GM12878 (cell line): ENCODE data around the gene SLC36A1.

Source experiments
- EZH2 ChIP-seq: IDR thresholded peaks from 2 replicates; pipeline ENCODE4 v1.6.1; 2012; ENCODE audit warnings: low read depth, mild to moderate bottlenecking, control low read depth, inconsistent platforms, low read length, borderline replicate concordance; ENCODE audit not compliant: control insufficient read depth
- POLR2A ChIP-seq: IDR thresholded peaks from 2 replicates; pipeline ENCODE4 v1.6.1; 2011; ENCODE audit warnings: low read depth, mild to moderate bottlenecking, low read length
- STAT3 ChIP-seq: IDR thresholded peaks from 2 replicates; pipeline ENCODE4 v1.6.1; 2011; ENCODE audit warnings: low read depth, low read length, improper control_type of control experiment
- TF ChIP-seq, protein P1 (sequence below), 3 experiments: IDR thresholded peaks in 2 of 3; conservative IDR thresholded peaks in 1 of 3; 2 replicates each; pipeline ENCODE4 v1.5.1; 2011; ENCODE audit warnings: low read depth in 3 of 3, low read length in 3 of 3, mild to moderate bottlenecking in 3 of 3, control low read depth in 2 of 3, moderate library complexity in 2 of 3, inconsistent platforms in 1 of 3, mixed read lengths in 1 of 3; ENCODE audit not compliant: control insufficient read depth in 2 of 3, insufficient read depth in 1 of 3; ENCODE audit errors: extremely low read depth in 1 of 3
- TF ChIP-seq, protein P2 (sequence below): IDR thresholded peaks from 2 replicates; pipeline ENCODE4 v1.6.1; 2012; ENCODE audit warnings: low read depth, low read length, improper control_type of control experiment

DNA sequence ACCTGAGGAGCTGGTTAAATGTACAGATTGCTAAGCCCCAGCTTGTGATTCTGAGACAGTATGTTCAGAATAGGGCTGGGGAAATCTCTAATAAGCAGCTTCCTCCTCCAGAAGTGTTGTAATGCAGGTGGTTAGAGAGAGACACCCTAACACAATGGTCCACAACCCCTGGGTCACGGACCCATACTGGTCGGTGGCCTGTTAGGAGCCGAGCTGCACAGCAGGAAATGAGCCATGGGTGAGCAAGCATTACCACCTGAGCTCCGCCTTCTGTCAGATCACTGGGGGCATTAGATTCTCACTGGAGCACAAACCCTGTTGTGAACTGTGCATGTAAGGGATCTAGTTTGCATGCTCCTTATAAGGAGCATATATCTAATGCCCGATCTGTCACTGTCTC is 61.8 kb downstream of the SLC36A1 start:
- TF ChIP-seq STAT3 (no peak), EZH2 (no peak), POLR2A (no peak)
- TF ChIP-seq, protein P1, sequence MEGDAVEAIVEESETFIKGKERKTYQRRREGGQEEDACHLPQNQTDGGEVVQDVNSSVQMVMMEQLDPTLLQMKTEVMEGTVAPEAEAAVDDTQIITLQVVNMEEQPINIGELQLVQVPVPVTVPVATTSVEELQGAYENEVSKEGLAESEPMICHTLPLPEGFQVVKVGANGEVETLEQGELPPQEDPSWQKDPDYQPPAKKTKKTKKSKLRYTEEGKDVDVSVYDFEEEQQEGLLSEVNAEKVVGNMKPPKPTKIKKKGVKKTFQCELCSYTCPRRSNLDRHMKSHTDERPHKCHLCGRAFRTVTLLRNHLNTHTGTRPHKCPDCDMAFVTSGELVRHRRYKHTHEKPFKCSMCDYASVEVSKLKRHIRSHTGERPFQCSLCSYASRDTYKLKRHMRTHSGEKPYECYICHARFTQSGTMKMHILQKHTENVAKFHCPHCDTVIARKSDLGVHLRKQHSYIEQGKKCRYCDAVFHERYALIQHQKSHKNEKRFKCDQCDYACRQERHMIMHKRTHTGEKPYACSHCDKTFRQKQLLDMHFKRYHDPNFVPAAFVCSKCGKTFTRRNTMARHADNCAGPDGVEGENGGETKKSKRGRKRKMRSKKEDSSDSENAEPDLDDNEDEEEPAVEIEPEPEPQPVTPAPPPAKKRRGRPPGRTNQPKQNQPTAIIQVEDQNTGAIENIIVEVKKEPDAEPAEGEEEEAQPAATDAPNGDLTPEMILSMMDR (IDR thresholded peaks at IDR 0.05 in 2 of 3, conservative IDR thresholded peaks at IDR 0.05 in 1 of 3; ENCODE audit: control insufficient read depth in 2 of 3, extremely low read depth in 1 of 3, insufficient read depth in 1 of 3, low read depth in 3 of 3, low read length in 3 of 3): no peak
- TF ChIP-seq, protein P2, sequence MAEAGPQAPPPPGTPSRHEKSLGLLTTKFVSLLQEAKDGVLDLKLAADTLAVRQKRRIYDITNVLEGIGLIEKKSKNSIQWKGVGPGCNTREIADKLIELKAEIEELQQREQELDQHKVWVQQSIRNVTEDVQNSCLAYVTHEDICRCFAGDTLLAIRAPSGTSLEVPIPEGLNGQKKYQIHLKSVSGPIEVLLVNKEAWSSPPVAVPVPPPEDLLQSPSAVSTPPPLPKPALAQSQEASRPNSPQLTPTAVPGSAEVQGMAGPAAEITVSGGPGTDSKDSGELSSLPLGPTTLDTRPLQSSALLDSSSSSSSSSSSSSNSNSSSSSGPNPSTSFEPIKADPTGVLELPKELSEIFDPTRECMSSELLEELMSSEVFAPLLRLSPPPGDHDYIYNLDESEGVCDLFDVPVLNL: no peak
